HG03439 (cell line): ENCODE results near the gene IFIT3.
"Not testable (repeated sequence)": the region's sequence is repeated elsewhere in the genome, so short reads cannot be mapped to it uniquely, and the experiment has no call there.

Source experiments
- ATAC-seq: cut with Tn5 transposase; IDR thresholded peaks from one replicate; pipeline ENCODE4 v1.9.1; 2021; ENCODE audit warnings: mild to moderate bottlenecking, moderate library complexity; ENCODE audit not compliant: unreplicated experiment

Gene IFIT3

GRCh38 chr10:89327803-89328441 lies at the start of gene IFIT3:
TSS of gene IFIT3 (plus strand) at chr10:89327997. CDS start at chr10:89328074, 77 bp downstream.
- no peak for ATAC-seq

- ATAC-seq = no peak
Observed at GRCh38 chr10:89278034-89278535, 49.7 kb upstream of the IFIT3 start.

- no peak for ATAC-seq
Observed at GRCh38 chr10:89278900-89279392, 48.9 kb upstream of the IFIT3 start.

- no peak for ATAC-seq
Observed at GRCh38 chr10:89279421-89279869, 48.4 kb upstream of the IFIT3 start.

- ATAC-seq = no peak
Observed at GRCh38 chr10:89280508-89280907, 47.3 kb upstream of the IFIT3 start.

GRCh38 chr10:89281606-89282395 lies 46.0 kb upstream of the IFIT3 start:
- no peak for ATAC-seq

GRCh38 chr10:89283025-89283935 lies 44.5 kb upstream of the IFIT3 start:
- ATAC-seq = no peak

- ATAC-seq = no peak
Observed at GRCh38 chr10:89283936-89284475, 43.8 kb upstream of the IFIT3 start.

GRCh38 chr10:89284711-89285110 lies 43.1 kb upstream of the IFIT3 start:
- ATAC-seq = not testable (repeated sequence)

- ATAC-seq = not testable (repeated sequence)
Observed at GRCh38 chr10:89285303-89285702, 42.5 kb upstream of the IFIT3 start.

GRCh38 chr10:89294721-89295239 lies 33.0 kb upstream of the IFIT3 start:
- no peak for ATAC-seq

- no peak for ATAC-seq
Observed at GRCh38 chr10:89295597-89295996, 32.2 kb upstream of the IFIT3 start.

- no peak for ATAC-seq
Observed at GRCh38 chr10:89296220-89296648, 31.6 kb upstream of the IFIT3 start.

- ATAC-seq = no peak
Observed at GRCh38 chr10:89297356-89297755, 30.4 kb upstream of the IFIT3 start.

GRCh38 chr10:89297791-89298190 lies 30.0 kb upstream of the IFIT3 start:
- no peak for ATAC-seq

GRCh38 chr10:89299031-89299430 lies 28.8 kb upstream of the IFIT3 start:
- ATAC-seq = no peak

GRCh38 chr10:89301232-89301631 lies 26.6 kb upstream of the IFIT3 start:
- ATAC-seq = no peak

GRCh38 chr10:89301721-89302445 lies 25.9 kb upstream of the IFIT3 start, which contains the start of gene IFIT2:
TSS of gene IFIT2 (plus strand) at chr10:89302046. CDS start at chr10:89302124, 78 bp downstream.
- ATAC-seq = peak; percentile 66

GRCh38 chr10:89302625-89303024 lies 25.2 kb upstream of the IFIT3 start:
- no peak for ATAC-seq
